ENCODE data around the gene LRRC53.

The LRRC53 gene, protein sequence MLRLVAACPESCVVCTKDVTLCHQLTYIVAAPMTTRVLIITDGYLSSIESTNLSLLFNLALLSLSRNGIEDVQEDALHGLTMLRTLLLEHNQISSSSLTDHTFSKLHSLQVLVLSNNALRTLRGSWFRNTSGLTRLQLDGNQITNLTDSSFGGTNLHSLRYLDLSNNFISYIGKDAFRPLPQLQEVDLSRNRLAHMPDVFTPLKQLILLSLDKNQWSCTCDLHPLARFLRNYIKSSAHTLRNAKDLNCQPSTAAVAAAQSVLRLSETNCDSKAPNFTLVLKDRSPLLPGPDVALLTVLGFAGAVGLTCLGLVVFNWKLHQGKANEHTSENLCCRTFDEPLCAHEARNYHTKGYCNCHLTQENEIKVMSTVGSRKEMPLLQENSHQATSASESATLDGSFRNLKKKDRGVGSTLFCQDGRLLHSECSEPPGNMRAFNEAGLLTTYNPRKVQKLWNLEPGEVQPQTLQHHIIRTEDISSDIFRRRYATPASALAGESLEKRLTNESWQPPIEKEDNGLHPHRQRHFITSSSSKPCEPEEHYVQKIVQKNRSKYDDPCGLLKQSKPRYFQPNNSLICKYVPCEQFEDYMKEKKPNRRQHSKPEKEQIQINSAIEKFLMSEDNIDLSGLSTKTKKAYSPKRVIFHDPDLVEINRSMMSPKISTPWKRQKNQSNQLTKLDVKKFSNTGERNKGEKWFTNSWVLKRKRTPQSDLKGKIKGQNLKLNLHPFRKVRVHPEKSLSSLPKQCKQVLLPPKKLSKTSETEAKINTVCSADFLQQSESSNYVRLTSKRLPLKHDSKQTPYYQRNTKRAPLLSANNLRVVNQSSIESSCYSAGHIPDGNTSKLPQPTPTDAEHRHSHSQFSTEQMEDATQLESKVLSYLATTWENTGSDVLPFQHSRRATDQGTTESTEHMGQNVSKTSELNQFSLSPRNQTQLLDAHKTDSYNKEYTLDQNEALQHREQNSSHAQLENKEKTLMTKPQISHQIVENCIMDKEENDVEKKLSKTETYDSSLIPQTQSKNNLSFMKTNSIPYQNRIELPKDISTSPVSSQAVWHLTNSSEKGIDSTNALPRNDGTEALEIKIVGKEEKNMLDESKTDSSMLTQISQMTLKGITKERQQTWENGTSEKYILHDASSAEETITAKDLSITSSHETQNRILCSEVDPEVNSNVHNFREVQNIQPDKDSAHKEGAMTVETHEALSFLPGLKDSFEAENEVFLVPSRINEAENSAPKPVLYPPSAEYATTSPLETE

DNA sequence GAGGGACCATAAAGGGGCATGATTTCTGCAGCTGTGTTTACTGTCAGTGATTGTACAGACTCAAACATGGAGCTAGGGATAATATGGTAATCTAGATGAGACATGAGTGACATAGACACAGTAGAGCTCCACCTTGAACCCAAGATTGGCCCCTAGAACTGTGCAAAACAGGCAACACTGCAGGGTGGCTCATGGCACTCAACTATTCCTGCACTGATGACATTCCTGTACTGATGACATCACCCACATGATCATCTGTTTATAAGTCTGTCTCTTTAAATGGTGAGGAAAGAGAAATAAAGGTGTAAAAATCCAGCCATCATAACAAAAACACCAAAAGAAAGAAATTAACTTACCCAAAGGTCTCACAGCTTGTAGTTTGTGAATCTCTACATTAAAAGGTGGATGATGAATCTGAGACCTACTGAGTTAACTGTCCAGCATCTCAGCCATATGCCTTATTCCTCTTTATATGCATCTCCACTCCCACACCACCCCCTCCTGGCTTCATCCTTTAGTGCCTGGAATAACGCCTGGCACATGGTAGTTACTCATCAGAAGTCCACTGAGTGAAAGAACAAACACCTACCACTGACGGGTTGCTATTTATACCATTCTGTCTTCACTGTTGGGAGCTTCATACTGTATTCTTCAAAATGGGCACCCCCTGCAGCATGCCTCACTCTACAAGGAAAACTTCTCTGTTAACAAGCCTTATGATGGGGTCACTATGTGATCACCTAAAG is at the start of gene LRRC53:
LRRC53 (minus strand) TSS at position 442 of the 746 bp plus-strand sequence. CDS start 29,262 bp downstream, outside the sequence.
- H3K4me3 ChIP-seq (ENCODE audit: low read length) = no peak within 1 kb of the TSS
- TF ChIP-seq, protein P1, sequence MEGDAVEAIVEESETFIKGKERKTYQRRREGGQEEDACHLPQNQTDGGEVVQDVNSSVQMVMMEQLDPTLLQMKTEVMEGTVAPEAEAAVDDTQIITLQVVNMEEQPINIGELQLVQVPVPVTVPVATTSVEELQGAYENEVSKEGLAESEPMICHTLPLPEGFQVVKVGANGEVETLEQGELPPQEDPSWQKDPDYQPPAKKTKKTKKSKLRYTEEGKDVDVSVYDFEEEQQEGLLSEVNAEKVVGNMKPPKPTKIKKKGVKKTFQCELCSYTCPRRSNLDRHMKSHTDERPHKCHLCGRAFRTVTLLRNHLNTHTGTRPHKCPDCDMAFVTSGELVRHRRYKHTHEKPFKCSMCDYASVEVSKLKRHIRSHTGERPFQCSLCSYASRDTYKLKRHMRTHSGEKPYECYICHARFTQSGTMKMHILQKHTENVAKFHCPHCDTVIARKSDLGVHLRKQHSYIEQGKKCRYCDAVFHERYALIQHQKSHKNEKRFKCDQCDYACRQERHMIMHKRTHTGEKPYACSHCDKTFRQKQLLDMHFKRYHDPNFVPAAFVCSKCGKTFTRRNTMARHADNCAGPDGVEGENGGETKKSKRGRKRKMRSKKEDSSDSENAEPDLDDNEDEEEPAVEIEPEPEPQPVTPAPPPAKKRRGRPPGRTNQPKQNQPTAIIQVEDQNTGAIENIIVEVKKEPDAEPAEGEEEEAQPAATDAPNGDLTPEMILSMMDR (conservative IDR thresholded peaks at IDR 0.05; ENCODE audit: low read length) = no peak
- no peak for DNase-seq (ENCODE audit: low read depth)

DNA sequence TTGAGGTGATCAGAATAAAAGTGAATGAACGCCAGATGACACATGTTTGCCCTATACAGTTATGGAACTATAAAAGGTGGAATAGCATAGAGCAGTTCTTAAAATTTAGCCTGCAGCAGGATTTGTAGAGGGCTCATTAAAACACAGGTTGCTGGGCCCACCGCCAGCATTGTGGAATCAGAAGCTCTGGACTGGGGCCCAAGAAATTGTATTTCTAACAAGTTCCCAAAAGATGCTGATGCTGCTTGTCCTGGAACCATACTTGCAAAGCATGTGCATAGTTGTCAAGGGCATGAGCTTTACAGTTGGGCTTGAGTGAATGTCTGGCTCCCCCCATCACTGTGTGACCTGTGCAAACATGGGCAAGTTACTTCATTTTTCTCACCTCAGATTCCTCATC is 37.5 kb upstream of the LRRC53 start:
- DNase-seq (ENCODE audit: low read depth) = no peak
- H3K4me3 ChIP-seq (ENCODE audit: low read length) = no peak overlapping the region

DNA sequence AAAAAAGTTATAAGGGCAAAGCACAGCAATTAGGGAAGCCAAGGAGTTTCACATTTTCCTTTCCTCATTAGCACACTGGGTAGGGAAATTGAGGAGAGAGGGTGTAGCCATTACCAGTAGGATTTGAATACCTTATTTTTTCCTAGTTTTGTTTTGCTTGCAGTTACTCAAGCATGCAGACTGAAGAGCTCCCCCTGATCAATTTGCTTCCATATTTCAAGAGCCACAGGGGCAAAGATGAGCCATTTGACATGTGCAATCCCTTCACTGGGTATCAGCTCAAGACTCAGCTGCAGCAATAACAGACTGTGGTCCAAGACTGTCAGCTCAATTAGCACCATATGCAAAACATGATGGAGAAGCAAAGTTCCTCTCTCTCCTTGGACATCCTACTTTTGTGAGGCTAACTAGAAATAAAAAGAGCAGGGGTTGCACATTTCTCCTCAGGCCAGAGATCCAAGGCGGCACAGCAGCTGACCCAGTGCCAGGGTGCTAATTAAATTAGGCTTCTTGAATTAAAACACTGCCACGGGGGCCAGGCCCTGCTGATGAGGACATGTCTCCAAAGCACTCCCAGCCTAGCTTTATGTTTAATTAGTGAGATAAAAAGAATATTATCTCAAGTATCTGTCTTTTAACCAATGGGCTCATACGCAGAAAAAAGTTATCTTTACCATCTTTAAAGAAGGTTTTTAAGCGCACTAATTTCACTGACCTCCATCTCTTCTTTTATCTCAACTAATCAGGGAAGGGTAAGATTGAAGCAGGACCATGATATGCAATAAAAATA is 36.7 kb upstream of the LRRC53 start:
- H3K4me3 ChIP-seq (ENCODE audit: low read length) = no peak overlapping the region
- TF ChIP-seq, protein P1 (conservative IDR thresholded peaks at IDR 0.05; ENCODE audit: low read length) = no peak
- DNase-seq (ENCODE audit: low read depth) = no peak

More for the DNA sequence above, 37.5 kb upstream of the LRRC53 start:
- TF ChIP-seq, protein P1 (conservative IDR thresholded peaks at IDR 0.05; ENCODE audit: low read length) = no peak

DNA sequence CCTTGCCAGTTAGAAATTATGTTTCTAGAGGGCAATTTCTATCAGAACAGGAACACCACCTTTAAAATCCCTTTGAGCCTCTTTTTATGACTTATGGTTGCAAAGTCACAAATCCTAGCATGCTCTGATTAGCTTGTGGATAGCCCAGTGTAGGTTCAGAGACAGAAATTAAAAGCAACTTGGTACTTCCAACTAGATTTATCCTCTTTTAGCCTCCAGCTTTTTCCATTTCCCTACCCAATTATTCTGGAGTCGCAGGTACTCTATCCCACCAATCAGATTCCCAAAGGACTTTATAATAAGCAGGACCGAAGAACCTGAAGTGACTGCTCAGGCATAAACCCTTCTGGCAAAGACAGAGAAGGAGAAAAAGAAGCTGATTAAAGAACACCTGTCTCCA is 33.4 kb upstream of the LRRC53 start:
- DNase-seq (ENCODE audit: low read depth) = no peak
- TF ChIP-seq, protein P1 (conservative IDR thresholded peaks at IDR 0.05; ENCODE audit: low read length) = no peak

DNA sequence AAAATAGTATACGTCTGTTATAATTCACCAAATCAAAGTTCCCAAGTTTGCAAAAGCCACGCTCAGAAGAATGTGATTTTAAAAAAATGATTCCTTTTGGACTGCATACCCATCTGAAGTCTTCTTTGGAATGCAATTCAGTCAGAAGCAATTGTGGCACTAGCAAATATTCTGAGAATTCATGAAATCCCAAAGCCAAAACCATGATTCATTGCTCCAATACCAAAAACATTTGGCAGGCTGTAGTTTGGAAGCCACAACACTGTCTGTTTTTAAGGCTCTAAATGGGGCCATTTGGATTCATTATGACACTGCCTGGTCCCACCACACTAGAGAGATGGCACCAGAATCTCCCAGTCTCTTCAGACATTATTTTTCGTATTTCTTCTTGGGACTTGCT is 21.8 kb upstream of the LRRC53 start:
- H3K4me3 ChIP-seq (ENCODE audit: low read length) = no peak overlapping the region
- TF ChIP-seq, protein P1 (conservative IDR thresholded peaks at IDR 0.05; ENCODE audit: low read length) = no peak; the same call in 1 of the 2 replicates
- peak; percentile 87 for DNase-seq (ENCODE audit: low read depth)

More for the DNA sequence above, 33.4 kb upstream of the LRRC53 start:
- no peak overlapping the region for H3K4me3 ChIP-seq (ENCODE audit: low read length)
